ENCODE data around the gene TSNAXIP1.
A peak's percentile ranks its signal among the peaks of the same experiment; 100 is the strongest.

TSNAXIP1 gene

GRCh38 chr16:67855789-67856188, 49.1 kb downstream of the TSNAXIP1 start:
- Mint-ChIP-seq H3K27me3 (ENCODE audit: low read depth, poor library complexity) (peaks cover 2% of the 10 kb centered on the region), H3K4me3 (no peak overlapping the region), H3K9me3 (no peaks in the 10 kb centered on the region), H3K4me1 (peaks cover 22% of the 10 kb centered on the region), H3K36me3 (ENCODE audit: low read depth) (peaks cover 31% of the 10 kb centered on the region), H3K27ac (no peak overlapping the region)
- TF ChIP-seq CTCF (IDR thresholded peaks at IDR 0.05): no peak
- DNase-seq: no peak

GRCh38 chr16:67856927-67857546, 50.3 kb downstream of the TSNAXIP1 start:
- DNase-seq: no peak
- peak overlapping the region; percentile 95 for H3K27ac Mint-ChIP-seq
- H3K9me3 Mint-ChIP-seq: no peaks in the 10 kb centered on the region
- peaks cover 22% of the 10 kb centered on the region for H3K4me1 Mint-ChIP-seq
- peaks cover 38% of the 10 kb centered on the region for H3K36me3 Mint-ChIP-seq (ENCODE audit: low read depth)
- TF ChIP-seq CTCF (IDR thresholded peaks at IDR 0.05): no peak
- H3K27me3 Mint-ChIP-seq (ENCODE audit: low read depth, poor library complexity): peaks cover 6% of the 10 kb centered on the region
- H3K4me3 Mint-ChIP-seq: no peak overlapping the region

- Mint-ChIP-seq H3K27ac (peak overlapping the region; percentile 89), H3K27me3 (ENCODE audit: low read depth, poor library complexity) (peaks cover 6% of the 10 kb centered on the region), H3K4me3 (no peak overlapping the region), H3K4me1 (peaks cover 22% of the 10 kb centered on the region), H3K9me3 (no peaks in the 10 kb centered on the region), H3K36me3 (ENCODE audit: low read depth) (peaks cover 38% of the 10 kb centered on the region)
- no peak for DNase-seq
- TF ChIP-seq CTCF (IDR thresholded peaks at IDR 0.05): no peak
Observed at GRCh38 chr16:67857547-67858233, 51.0 kb downstream of the TSNAXIP1 start.

GRCh38 chr16:67858500-67858899, 51.8 kb downstream of the TSNAXIP1 start:
- peaks cover 38% of the 10 kb centered on the region for H3K36me3 Mint-ChIP-seq (ENCODE audit: low read depth)
- H3K27me3 Mint-ChIP-seq (ENCODE audit: low read depth, poor library complexity): peaks cover 6% of the 10 kb centered on the region
- H3K4me1 Mint-ChIP-seq: peaks cover 28% of the 10 kb centered on the region
- peak overlapping the region; percentile 83 for H3K27ac Mint-ChIP-seq
- no peak for TF ChIP-seq CTCF (IDR thresholded peaks at IDR 0.05)
- DNase-seq: no peak
- H3K4me3 Mint-ChIP-seq: no peak overlapping the region
- no peaks in the 10 kb centered on the region for H3K9me3 Mint-ChIP-seq

GRCh38 chr16:67860589-67861398, 54.1 kb downstream of the TSNAXIP1 start:
- H3K9me3 Mint-ChIP-seq: no peaks in the 10 kb centered on the region
- peaks cover 6% of the 10 kb centered on the region for H3K27me3 Mint-ChIP-seq (ENCODE audit: low read depth, poor library complexity)
- peaks cover 44% of the 10 kb centered on the region for H3K36me3 Mint-ChIP-seq (ENCODE audit: low read depth)
- TF ChIP-seq CTCF (IDR thresholded peaks at IDR 0.05): no peak
- H3K27ac Mint-ChIP-seq: peak overlapping the region; percentile 32
- peaks cover 18% of the 10 kb centered on the region for H3K4me1 Mint-ChIP-seq
- no peak for DNase-seq
- no peak overlapping the region for H3K4me3 Mint-ChIP-seq
